Measurements from ENCODE around the gene DNAJB14.

The DNAJB14 gene

GRCh38 chr4:99946356-99947189 lies at the start of gene DNAJB14:
DNAJB14 (minus strand) TSS chr4:99946618; CDS start chr4:99946571, 47 bp downstream.
- Histone ChIP-seq H3K9me3 (ENCODE audit: control insufficient read depth, insufficient read depth, low read depth, low read length) (no peaks in the 10 kb centered on the region), H3K4me1 (ENCODE audit: control insufficient read depth, insufficient read depth, low read length) (peaks cover 22% of the 10 kb centered on the region), H3K36me3 (ENCODE audit: control insufficient read depth, insufficient read depth, low read length) (peaks cover 17% of the 10 kb centered on the region), H3K27me3 (ENCODE audit: control insufficient read depth, insufficient read depth, low read length) (no peaks in the 10 kb centered on the region), H3K27ac (ENCODE audit: low read depth, low read length) (peak within 1 kb of the TSS; percentile 90), H3K9ac (ENCODE audit: low read length) (peak within 1 kb of the TSS; percentile 89), H3K4me3 (ENCODE audit: low read depth, low read length) (peak within 1 kb of the TSS; percentile 84)

DNA sequence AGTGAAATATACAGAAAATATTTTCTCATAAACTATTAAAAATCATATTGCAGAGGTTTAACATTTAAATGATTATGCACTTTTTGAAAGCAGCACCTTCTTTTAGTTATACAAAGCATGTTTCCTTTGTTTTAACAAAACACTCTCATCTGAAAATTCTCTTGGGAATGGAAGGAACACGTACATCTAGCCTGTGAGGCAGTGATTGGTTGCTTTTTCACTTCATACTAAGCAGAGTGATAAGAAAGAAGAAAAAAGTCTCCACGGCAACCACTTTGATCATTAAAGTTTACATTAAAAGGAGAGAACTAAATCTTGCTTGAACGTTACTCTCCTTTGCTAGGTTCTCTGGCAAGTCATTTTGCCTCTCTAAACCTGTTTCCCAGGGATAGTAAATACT lies 45.3 kb upstream of the DNAJB14 start:
- H3K36me3 ChIP-seq (ENCODE audit: control insufficient read depth, insufficient read depth, low read length) = no peaks in the 10 kb centered on the region
- no peak overlapping the region for H3K9ac ChIP-seq (ENCODE audit: low read length)
- no peaks in the 10 kb centered on the region for H3K4me1 ChIP-seq (ENCODE audit: control insufficient read depth, insufficient read depth, low read length)
- H3K27me3 ChIP-seq (ENCODE audit: control insufficient read depth, insufficient read depth, low read length) = no peaks in the 10 kb centered on the region
- H3K27ac ChIP-seq (ENCODE audit: low read depth, low read length) = no peak overlapping the region
- no peak overlapping the region for H3K4me3 ChIP-seq (ENCODE audit: low read depth, low read length)
- no peaks in the 10 kb centered on the region for H3K9me3 ChIP-seq (ENCODE audit: control insufficient read depth, insufficient read depth, low read depth, low read length)

DNA sequence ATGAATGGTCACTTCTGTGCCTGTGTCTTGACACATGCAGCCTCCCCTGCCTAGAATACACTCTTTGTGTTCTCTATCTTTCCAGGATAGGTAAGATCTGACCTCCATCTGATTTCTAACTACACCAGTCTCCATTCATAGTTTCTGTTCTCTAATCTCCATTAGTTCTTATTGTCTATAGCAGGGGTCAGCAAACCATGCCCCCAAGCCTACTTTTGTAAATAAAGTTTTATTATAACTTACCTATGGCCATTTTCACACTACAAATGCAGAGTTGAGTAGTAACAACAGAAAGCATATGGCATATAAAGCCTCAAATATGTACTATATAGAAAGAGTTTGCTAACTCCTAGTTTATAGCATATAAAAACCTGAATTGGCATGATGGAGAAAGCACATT lies 41.3 kb upstream of the DNAJB14 start:
- Histone ChIP-seq H3K4me3 (ENCODE audit: low read depth, low read length) (no peak overlapping the region), H3K36me3 (ENCODE audit: control insufficient read depth, insufficient read depth, low read length) (no peaks in the 10 kb centered on the region), H3K9me3 (ENCODE audit: control insufficient read depth, insufficient read depth, low read depth, low read length) (no peaks in the 10 kb centered on the region), H3K27ac (ENCODE audit: low read depth, low read length) (no peak overlapping the region), H3K4me1 (ENCODE audit: control insufficient read depth, insufficient read depth, low read length) (no peaks in the 10 kb centered on the region), H3K9ac (ENCODE audit: low read length) (no peak overlapping the region), H3K27me3 (ENCODE audit: control insufficient read depth, insufficient read depth, low read length) (no peaks in the 10 kb centered on the region)

- Histone ChIP-seq H3K27ac (ENCODE audit: low read depth, low read length) (no peak overlapping the region), H3K9ac (ENCODE audit: low read length) (no peak overlapping the region), H3K4me1 (ENCODE audit: control insufficient read depth, insufficient read depth, low read length) (no peaks in the 10 kb centered on the region), H3K27me3 (ENCODE audit: control insufficient read depth, insufficient read depth, low read length) (no peaks in the 10 kb centered on the region), H3K9me3 (ENCODE audit: control insufficient read depth, insufficient read depth, low read depth, low read length) (no peaks in the 10 kb centered on the region), H3K4me3 (ENCODE audit: low read depth, low read length) (no peak overlapping the region), H3K36me3 (ENCODE audit: control insufficient read depth, insufficient read depth, low read length) (no peaks in the 10 kb centered on the region)
These were observed 40.4 kb upstream of the DNAJB14 start for GRCh38 chr4:99986792-99987191.

- Histone ChIP-seq H3K27ac (ENCODE audit: low read depth, low read length) (no peak overlapping the region), H3K27me3 (ENCODE audit: control insufficient read depth, insufficient read depth, low read length) (no peaks in the 10 kb centered on the region), H3K36me3 (ENCODE audit: control insufficient read depth, insufficient read depth, low read length) (no peaks in the 10 kb centered on the region), H3K9me3 (ENCODE audit: control insufficient read depth, insufficient read depth, low read depth, low read length) (no peaks in the 10 kb centered on the region), H3K4me1 (ENCODE audit: control insufficient read depth, insufficient read depth, low read length) (no peaks in the 10 kb centered on the region), H3K4me3 (ENCODE audit: low read depth, low read length) (no peak overlapping the region), H3K9ac (ENCODE audit: low read length) (no peak overlapping the region)
These were observed 37.0 kb upstream of the DNAJB14 start for GRCh38 chr4:99983289-99983943.

DNA sequence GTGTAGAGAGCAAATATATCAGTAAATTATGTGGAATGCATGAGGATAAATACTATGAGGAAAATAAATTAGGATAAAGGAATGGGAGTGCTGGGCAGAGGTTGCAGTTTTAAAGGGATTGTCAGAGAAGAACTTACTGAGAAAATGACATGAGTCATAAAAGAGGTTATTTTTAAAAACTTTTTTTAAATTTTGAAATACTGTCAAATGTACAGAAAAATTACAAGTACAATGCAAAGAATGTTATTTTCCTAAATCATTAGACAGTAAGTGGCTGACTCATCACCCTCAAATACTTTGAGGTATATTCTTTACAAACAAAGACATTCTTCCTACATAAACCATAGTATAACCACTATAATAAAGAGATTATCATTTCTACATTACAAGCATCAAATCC lies 33.5 kb upstream of the DNAJB14 start:
- Histone ChIP-seq H3K36me3 (ENCODE audit: control insufficient read depth, insufficient read depth, low read length) (no peaks in the 10 kb centered on the region), H3K9me3 (ENCODE audit: control insufficient read depth, insufficient read depth, low read depth, low read length) (no peaks in the 10 kb centered on the region), H3K27me3 (ENCODE audit: control insufficient read depth, insufficient read depth, low read length) (no peaks in the 10 kb centered on the region), H3K4me3 (ENCODE audit: low read depth, low read length) (no peak overlapping the region), H3K9ac (ENCODE audit: low read length) (no peak overlapping the region), H3K4me1 (ENCODE audit: control insufficient read depth, insufficient read depth, low read length) (no peaks in the 10 kb centered on the region), H3K27ac (ENCODE audit: low read depth, low read length) (no peak overlapping the region)

DNA sequence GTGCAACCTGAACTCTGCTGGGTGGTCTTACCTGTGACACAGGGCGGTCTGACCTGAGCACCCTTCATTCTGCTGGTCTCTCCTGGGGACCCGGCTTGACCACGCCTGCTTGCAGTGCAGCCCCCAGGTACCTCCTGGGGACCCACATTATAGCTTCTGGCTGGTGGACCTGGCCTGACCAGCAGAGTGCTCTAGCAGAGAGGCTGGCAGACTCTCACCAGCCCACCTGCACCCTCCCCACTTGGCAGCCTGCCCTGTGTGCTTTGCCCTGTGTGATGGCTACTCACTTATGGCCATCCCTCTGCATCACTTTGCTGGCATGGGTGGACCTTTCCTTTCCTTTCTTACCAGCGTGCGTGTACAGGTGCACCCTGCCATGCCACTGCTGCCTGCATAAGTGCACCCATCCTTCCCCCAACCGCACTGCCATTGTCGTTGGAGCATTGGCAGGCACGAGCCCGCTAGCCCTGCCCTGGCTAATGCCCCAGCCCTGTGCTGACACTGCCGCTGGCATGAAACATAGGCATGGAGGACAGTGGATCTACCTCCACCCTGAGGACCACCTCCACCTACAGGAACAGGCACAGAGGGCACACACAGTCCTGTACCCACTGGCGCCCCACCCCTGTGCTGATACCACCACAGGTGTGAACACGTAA lies 25.2 kb upstream of the DNAJB14 start:
- Histone ChIP-seq H3K4me3 (ENCODE audit: low read depth, low read length) (no peak overlapping the region), H3K27ac (ENCODE audit: low read depth, low read length) (no peak overlapping the region), H3K36me3 (ENCODE audit: control insufficient read depth, insufficient read depth, low read length) (no peaks in the 10 kb centered on the region), H3K27me3 (ENCODE audit: control insufficient read depth, insufficient read depth, low read length) (no peaks in the 10 kb centered on the region), H3K9me3 (ENCODE audit: control insufficient read depth, insufficient read depth, low read depth, low read length) (no peaks in the 10 kb centered on the region), H3K9ac (ENCODE audit: low read length) (no peak overlapping the region), H3K4me1 (ENCODE audit: control insufficient read depth, insufficient read depth, low read length) (0 out of 2 replicates have a peak, but pooled peaks cover 3% of the 10 kb centered on the region)

DNA sequence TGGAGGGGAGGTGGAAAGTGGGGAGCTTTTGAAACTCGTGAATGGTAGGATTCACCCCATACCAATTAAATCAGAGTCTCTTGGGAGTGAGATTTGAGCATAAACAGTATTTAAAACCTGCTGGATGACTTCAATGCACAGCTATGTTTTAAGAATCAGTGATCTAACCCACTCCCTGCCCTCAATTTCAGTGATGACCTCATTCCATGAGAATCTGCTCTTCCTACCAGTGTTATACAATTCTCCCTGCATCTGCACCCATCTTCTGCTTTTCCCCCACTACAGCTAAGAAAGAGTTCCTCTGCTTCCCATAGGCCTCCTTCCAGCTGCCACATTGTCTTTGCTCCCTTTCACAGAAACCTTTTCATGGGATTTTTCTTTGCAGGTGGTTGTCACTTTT lies 21.9 kb upstream of the DNAJB14 start:
- no peaks in the 10 kb centered on the region for H3K27me3 ChIP-seq (ENCODE audit: control insufficient read depth, insufficient read depth, low read length)
- H3K9me3 ChIP-seq (ENCODE audit: control insufficient read depth, insufficient read depth, low read depth, low read length) = no peaks in the 10 kb centered on the region
- no peak overlapping the region for H3K4me3 ChIP-seq (ENCODE audit: low read depth, low read length)
- no peaks in the 10 kb centered on the region for H3K36me3 ChIP-seq (ENCODE audit: control insufficient read depth, insufficient read depth, low read length)
- no peak overlapping the region for H3K9ac ChIP-seq (ENCODE audit: low read length)
- 0 out of 2 replicates have a peak, but pooled peaks cover 3% of the 10 kb centered on the region for H3K4me1 ChIP-seq (ENCODE audit: control insufficient read depth, insufficient read depth, low read length)
- no peak overlapping the region for H3K27ac ChIP-seq (ENCODE audit: low read depth, low read length)

GRCh38 chr4:99966692-99967091 lies 20.3 kb upstream of the DNAJB14 start:
- 0 out of 2 replicates have a peak, but pooled peaks cover 3% of the 10 kb centered on the region for H3K4me1 ChIP-seq (ENCODE audit: control insufficient read depth, insufficient read depth, low read length)
- H3K9me3 ChIP-seq (ENCODE audit: control insufficient read depth, insufficient read depth, low read depth, low read length) = no peaks in the 10 kb centered on the region
- no peaks in the 10 kb centered on the region for H3K27me3 ChIP-seq (ENCODE audit: control insufficient read depth, insufficient read depth, low read length)
- H3K4me3 ChIP-seq (ENCODE audit: low read depth, low read length) = no peak overlapping the region
- no peaks in the 10 kb centered on the region for H3K36me3 ChIP-seq (ENCODE audit: control insufficient read depth, insufficient read depth, low read length)
- no peak overlapping the region for H3K9ac ChIP-seq (ENCODE audit: low read length)
- no peak overlapping the region for H3K27ac ChIP-seq (ENCODE audit: low read depth, low read length)

DNA sequence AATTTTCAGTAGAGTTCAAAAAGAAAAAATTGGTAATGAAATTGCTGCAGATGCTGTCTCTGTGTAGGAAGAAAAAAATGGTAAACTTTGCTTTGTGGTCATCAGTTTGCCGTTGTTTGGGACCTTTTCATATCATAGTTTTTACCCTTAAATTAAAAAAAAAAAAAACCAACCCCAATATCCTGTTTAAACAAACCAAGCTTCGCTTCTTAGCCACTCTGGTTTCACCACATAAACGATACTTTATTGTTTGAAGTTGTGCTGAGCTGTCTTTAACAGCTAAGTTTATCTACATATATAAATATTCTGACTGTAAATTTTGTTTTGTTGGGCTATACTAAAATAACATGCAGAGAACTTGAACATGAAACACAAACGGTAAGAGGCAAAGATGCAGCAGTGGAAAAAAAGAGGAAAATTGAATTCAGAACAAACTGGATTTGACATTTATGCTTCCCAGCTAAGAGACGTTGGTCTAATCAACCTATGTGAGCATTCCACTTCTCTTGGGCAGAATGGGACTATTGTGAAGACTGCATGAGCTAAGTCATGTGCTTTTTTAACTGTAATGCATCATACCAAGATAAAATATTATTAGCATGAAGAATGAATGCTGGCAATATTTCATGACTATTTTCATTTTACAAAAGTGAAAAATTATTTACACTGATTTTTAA lies 19.4 kb upstream of the DNAJB14 start:
- H3K9me3 ChIP-seq (ENCODE audit: control insufficient read depth, insufficient read depth, low read depth, low read length) = no peaks in the 10 kb centered on the region
- no peaks in the 10 kb centered on the region for H3K27me3 ChIP-seq (ENCODE audit: control insufficient read depth, insufficient read depth, low read length)
- H3K4me3 ChIP-seq (ENCODE audit: low read depth, low read length) = no peak overlapping the region
- 0 out of 2 replicates have a peak, but pooled peaks cover 3% of the 10 kb centered on the region for H3K4me1 ChIP-seq (ENCODE audit: control insufficient read depth, insufficient read depth, low read length)
- H3K9ac ChIP-seq (ENCODE audit: low read length) = no peak overlapping the region
- no peaks in the 10 kb centered on the region for H3K36me3 ChIP-seq (ENCODE audit: control insufficient read depth, insufficient read depth, low read length)
- H3K27ac ChIP-seq (ENCODE audit: low read depth, low read length) = no peak overlapping the region
